Mammary epithelial cell (primary cell): Measurements from ENCODE around the gene LIMS2.

ENCODE experiments used
- EZH2 ChIP-seq: IDR thresholded peaks from 2 replicates; pipeline ENCODE4 v1.6.1; 2012; ENCODE audit warnings: low read length, inconsistent platforms, borderline replicate concordance
- TF ChIP-seq, protein P1 (sequence below), 2 donors: IDR thresholded peaks in 1 of 2; conservative IDR thresholded peaks in 1 of 2; 2 replicates each; pipeline ENCODE4 v1.5.1; 2011 to 2012; ENCODE audit warnings: inconsistent platforms in 2 of 2, low read length in 2 of 2, mild to moderate bottlenecking in 2 of 2, control low read depth in 1 of 2, low read depth in 1 of 2; ENCODE audit not compliant: insufficient read depth in 1 of 2; ENCODE audit errors: extremely low read depth in 1 of 2

DNA sequence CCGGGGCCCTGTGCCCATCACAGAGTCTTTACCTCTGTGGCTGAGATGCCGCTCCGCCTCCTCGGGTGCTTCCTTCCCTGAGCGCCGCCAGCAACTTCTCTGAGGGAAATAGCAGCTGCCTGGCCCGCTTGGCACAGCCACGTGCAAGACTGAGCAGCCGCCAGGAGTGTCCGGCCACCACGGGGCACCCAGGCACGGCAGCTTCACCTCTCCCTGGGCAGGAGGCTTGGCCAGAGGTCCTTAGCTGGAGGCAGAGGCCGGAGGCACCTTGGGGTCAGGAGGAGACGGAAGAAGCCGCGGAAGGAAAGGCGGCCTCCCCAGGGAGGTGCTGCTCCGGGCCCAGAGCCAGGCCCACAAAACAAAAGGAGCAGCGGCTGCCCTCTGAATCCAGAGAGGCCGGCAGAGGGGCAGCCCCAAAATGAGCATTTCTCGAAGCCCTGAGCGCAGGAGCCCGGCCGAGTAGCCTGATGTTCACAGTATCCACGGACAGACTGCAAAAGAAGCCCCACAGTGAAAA lies 6.0 kb upstream of the LIMS2 start:
- TF ChIP-seq, protein P1, sequence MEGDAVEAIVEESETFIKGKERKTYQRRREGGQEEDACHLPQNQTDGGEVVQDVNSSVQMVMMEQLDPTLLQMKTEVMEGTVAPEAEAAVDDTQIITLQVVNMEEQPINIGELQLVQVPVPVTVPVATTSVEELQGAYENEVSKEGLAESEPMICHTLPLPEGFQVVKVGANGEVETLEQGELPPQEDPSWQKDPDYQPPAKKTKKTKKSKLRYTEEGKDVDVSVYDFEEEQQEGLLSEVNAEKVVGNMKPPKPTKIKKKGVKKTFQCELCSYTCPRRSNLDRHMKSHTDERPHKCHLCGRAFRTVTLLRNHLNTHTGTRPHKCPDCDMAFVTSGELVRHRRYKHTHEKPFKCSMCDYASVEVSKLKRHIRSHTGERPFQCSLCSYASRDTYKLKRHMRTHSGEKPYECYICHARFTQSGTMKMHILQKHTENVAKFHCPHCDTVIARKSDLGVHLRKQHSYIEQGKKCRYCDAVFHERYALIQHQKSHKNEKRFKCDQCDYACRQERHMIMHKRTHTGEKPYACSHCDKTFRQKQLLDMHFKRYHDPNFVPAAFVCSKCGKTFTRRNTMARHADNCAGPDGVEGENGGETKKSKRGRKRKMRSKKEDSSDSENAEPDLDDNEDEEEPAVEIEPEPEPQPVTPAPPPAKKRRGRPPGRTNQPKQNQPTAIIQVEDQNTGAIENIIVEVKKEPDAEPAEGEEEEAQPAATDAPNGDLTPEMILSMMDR (conservative IDR thresholded peaks at IDR 0.05 in 1 of 2, IDR thresholded peaks at IDR 0.05 in 1 of 2; ENCODE audit: extremely low read depth in 1 of 2, insufficient read depth in 1 of 2, low read depth in 1 of 2, low read length in 2 of 2): no peak
- no peak for TF ChIP-seq EZH2
